ENCODE results near the gene SORBS2.

DNA sequence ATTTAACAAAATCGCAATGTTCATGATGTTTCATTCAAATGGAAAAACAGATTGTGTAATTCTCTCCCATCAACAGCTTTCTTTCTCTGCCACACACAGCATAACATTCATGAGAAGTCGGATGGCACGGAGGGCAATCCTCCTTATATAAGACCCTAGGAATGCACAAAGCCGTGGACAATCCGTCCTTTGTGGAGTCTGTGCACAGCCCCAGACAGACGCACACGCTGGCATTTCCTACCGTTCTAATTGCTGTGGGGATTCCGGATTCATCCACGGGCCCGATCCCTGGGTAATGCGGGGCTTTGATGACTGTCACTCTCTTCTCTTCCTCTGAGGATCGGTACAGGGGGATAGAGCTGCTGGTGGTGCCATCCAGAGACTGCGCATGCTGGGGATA is 154.8 kb downstream of the SORBS2 start:
- TF ChIP-seq CTCF (IDR thresholded peaks at IDR 0.05), result no peak
- no peak for TF ChIP-seq POLR2A (IDR thresholded peaks at IDR 0.05)
- no peak for TF ChIP-seq EP300 (IDR thresholded peaks at IDR 0.05)
